ENCODE data around the gene VGLL4.
"Not testable (repeated sequence)": the region's sequence is repeated elsewhere in the genome, so short reads cannot be mapped to it uniquely, and the experiment has no call there.

Gene VGLL4

GRCh38 chr3:11526121-11526520 lies 117.6 kb downstream of the VGLL4 start:
- not testable (repeated sequence) for DNase-seq

GRCh38 chr3:11523572-11524101 lies 120.1 kb downstream of the VGLL4 start:
- DNase-seq = no peak

GRCh38 chr3:11522953-11523571 lies 120.7 kb downstream of the VGLL4 start:
- no peak for DNase-seq

GRCh38 chr3:11522398-11522715 lies 121.4 kb downstream of the VGLL4 start:
- DNase-seq = no peak

- DNase-seq = no peak
Observed at GRCh38 chr3:11521167-11521566, 122.5 kb downstream of the VGLL4 start.

- DNase-seq = no peak
Observed at GRCh38 chr3:11517601-11518000, 126.1 kb downstream of the VGLL4 start.

- DNase-seq = no peak
Observed at GRCh38 chr3:11514191-11514821, 129.4 kb downstream of the VGLL4 start.

GRCh38 chr3:11513817-11514135 lies 129.9 kb downstream of the VGLL4 start:
- DNase-seq = no peak

- DNase-seq = not testable (repeated sequence)
Observed at GRCh38 chr3:11513125-11513816, 130.4 kb downstream of the VGLL4 start.

- DNase-seq = not testable (repeated sequence)
Observed at GRCh38 chr3:11511606-11512005, 132.1 kb downstream of the VGLL4 start.

GRCh38 chr3:11510356-11510755 lies 133.4 kb downstream of the VGLL4 start:
- DNase-seq = no peak

- no peak for DNase-seq
Observed at GRCh38 chr3:11510001-11510340, 133.7 kb downstream of the VGLL4 start.

- DNase-seq = no peak
Observed at GRCh38 chr3:11509173-11510000, 134.3 kb downstream of the VGLL4 start.

GRCh38 chr3:11508346-11509172 lies 135.2 kb downstream of the VGLL4 start:
- no peak for DNase-seq

- no peak for DNase-seq
Observed at GRCh38 chr3:11507719-11508118, 136.0 kb downstream of the VGLL4 start.
